GM21360 (cell line): ENCODE results near the gene CCDC85C.

Experiments
- ATAC-seq: cut with Tn5 transposase; IDR thresholded peaks from one replicate; pipeline ENCODE4 v1.9.1; 2021; ENCODE audit warnings: mild to moderate bottlenecking, moderate library complexity; ENCODE audit not compliant: unreplicated experiment

Gene CCDC85C

DNA sequence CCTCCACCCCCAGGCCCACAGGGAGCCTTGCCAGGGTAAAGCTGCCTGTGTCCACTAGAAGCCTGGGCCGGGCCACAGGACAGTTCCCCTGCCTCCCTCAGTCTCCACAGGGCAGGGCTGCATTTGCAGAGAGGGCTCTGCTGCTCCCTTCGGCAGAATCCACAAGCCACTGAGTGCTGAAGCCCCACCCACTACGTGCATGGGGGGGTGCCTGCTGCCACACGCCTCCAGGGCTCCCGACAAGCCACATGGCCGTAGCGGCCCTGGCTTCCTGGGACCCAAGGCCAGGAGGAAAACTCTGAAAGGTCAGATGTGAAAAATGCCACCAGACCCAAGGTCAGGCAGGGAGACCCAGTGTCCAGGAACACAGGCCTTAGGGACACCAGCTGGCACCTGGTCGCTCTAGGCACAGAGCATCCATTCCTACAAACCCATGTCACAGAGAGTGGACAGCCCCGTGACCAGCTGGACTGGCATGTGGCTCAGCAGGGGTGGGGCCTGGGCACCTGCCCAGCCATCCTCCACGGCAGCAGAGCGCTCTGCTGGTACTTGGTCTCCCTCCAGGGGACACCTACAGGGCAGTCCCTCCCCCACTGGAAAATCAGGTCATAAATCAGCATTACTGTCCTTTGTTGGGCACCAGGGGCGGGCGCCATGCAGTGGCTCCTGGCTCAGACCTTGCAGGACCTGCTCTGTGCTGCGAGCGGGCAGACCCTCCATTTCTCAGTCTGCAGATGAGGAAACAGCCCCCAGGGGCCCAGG lies 42.9 kb downstream of the CCDC85C start:
- no peak for ATAC-seq

DNA sequence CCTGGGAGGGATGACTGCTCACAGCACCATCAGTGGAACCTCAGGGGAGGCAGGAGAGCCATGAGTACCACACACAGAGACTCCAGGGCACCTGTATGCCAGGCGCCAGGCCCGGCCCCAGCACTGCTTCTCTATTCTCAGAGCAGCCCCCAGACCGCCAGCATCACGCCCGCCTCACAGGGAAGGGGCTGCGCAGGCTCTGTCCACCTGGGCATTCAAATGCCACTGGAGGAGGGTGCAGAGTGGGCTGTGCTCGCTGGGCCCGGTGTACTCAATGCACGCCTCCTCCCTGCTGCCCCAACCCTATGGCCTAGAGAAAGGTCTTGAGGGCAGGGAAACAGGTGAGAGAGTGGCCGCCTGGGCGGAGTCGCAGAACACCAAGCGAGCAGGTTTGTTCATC lies 43.6 kb downstream of the CCDC85C start:
- ATAC-seq: no peak

DNA sequence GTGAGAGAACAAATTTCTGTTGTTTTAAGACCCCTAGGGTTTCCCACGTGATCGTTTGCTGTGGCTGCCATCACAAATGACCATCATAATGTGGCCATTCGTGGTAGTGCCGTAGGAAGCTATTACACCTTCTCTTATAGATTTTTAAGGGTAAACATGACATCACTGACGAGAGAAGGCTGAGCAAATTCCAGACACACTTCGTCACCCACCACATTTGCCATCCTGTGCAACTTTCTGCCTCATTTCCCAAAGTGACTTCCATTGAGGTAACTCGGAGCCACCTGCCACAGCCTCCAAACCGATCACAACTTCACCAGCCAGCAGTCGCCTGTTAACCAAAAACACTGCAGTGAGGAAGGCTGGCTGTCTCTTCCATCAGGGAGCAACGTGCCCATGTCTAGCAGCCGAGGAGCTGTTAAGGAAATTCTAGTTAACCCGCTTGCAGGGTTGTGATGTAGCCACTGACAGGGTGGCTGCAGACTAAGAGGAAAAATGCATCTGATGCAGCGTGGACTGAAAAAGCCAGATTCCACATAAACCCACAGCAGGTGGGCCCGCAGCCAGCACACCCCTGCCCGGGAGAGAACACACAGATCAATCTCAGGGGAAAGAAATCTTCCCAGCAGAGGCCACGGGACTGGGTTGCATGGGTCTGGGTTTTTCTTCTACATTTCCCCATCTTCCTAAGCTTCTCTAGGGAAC lies 44.6 kb downstream of the CCDC85C start:
- no peak for ATAC-seq

DNA sequence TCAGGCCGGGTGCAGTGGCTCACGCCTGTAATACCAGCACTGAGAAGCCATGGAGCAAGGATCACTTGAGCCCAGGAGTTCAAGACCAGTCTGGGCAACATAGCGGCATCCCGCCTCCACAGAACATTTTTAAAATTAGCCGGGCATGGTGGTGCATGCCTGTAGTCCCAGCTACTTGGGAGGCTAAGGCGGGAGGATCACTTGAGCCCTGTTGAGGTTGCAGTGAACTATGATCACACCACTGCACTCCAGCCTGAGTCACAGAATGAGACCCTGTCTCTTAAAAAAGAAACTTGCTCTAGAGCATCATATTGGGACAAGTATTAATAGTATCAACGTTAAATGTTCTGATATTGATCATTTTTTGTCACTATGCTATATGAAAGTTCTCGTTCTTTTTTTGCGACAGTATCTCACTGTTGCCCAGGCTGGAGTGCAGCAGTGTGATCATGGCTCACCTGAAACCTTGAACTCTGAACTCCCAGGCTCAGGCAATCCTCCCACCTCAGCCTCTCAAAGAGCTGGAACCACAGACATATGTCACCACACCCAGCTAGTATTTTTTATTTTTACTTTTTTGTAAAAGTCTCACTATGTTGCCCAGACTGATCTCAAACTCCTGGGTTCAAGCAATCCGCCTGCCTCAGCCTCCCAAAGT lies 47.7 kb downstream of the CCDC85C start:
- no peak for ATAC-seq

DNA sequence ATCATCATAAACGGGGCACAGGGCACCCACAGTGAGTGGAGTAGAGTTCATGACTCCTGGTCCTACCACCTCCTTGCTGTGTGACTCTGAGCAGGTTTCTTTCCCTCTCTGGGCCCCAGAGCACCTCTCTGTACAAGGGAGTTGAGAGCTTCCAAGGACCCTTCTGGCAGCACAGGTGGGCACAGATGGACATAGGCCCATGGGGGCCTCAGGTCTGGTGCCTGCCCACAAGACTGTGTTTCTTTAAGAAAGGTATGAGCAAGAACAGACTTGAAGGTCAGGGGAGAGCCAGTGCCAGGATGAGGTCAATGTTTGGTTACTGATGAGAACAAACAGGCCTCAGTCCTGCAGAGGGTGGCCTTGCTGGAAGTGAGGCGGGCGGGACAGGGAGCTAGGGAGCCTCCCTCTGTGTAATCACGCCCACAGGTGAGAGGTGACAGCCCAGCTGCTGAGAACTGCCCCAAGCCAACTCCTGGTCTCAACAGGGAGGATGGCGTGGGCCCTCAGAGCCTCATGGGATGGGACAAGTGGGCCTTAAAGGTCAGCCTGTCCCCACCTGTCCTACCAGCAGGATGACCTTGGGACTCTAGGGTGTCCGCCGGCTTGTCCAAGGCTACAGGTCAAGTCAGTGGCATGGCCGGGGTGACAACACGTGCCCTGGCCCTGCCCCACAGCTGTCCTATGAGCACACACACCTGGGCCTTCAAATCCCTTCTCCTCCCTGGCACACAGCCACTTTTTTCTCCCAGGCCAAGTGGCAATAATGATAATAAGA lies 49.1 kb downstream of the CCDC85C start:
- ATAC-seq: no peak

DNA sequence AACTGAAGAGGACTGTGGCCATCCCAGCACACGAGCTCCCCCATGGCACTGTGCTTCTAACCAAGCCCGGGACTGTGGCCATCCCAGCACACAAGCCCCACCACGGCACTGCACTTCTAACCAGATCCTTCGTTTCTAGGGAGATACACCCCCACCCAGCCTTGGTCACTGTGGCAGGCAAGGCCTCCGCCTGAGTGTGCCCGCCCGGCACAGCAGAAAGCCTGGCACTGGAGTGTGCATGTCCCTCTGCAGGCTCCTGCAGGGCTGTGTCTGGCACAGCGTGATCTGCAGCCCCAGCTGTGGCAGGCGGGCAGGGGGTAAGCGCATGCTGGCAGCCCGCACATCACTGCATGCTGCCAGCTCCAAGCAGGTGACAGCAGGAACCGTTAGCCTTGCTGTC lies 49.8 kb downstream of the CCDC85C start:
- no peak for ATAC-seq

DNA sequence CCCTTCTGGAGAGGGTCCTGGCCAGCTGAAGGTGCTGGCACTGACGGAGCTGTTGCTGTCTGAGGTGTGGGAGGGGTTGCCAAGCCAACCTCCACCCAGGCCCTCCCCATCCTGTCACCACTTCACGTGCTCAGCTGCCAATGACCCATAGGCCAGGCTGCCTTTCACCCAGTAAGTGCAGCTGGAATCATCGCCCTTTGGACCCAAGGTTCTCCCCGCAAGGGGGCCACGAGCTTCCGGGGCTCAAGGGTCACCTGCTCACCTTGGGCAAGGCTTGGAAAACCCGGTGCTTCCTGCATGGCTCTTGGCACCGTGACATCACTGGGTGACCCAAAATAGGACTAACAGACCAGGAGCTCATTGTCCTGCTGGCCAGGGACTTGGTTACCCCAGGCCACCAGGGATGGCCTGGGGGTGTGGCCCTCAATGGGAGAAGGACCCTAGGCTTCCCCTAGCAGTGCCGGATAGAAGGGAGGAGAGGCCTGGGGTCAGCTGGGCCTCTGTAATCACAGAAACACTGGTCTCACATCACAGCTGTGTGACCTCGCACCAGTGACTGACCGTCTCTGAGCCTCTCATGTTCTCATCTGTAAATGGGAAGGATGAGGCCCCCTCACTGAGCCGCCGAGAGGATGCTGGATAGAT lies 51.3 kb downstream of the CCDC85C start:
- no peak for ATAC-seq

DNA sequence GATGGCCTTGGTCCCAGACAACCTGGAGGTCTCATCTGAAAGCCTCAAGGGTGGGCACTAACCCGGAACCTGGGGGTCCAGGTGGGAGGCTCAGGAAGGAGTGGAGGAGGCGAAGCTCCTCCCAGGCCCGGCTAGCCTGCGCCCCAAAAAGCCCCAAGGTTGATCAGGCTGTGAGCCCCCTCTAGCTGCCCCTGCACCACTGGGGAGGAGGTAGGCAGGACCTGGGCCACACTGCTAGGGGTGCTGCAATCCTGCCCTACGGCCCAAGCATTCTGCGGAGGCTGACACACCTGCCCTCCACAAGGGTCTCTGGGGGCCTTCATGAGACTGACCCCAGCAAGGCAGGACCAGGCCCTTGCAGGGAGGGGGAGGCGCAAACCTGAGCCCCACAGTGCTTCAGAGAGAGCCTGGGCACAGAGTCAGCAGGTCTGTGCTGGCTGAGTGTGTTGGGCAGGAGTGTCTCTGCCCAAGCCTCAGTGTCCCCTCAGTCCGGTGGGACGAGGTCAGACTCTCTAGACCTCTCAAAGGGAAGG lies 51.9 kb downstream of the CCDC85C start:
- no peak for ATAC-seq

DNA sequence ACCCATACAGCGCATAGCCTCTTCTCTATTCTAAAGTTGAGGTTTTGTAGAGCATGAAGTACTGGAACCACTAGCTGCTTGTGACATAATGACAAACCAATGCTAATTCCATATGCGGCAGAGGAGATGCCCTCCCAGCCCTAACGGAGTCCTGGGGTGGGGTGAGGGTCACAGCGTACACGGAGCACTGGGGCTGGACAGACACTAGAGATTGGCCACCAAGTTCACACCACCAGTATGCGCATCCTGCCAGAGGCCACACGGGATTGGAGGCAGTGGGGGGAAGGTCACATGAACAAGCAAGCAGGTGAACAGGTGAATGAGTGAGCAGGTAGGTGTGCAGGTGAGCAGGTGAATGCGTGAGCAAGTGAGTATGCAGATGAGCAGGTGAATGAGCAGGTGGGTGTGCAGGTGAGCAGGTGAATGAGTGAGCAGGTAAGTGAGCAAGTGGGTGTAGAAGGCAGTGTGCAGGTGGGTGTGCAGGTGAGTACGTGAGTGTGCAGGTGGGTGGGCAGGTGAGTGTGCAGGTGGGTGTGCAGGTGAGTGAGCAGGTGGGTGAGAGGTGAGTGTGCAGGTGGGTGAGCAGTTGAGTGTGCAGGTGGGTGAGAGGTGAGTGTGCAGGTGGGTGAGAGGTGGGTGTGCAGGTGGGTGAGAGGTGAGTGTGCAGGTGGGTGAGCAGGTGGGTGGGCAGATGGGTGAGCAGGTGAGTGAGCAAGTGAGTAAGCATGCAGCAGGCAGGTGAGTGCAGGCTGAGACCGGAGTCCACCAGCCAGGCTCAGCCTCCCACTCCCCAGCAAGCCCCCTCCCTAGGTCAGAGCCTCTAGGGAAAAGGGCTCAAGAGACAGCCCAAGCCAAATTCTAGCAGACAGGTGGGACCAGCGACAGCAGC lies 52.7 kb downstream of the CCDC85C start:
- no peak for ATAC-seq

DNA sequence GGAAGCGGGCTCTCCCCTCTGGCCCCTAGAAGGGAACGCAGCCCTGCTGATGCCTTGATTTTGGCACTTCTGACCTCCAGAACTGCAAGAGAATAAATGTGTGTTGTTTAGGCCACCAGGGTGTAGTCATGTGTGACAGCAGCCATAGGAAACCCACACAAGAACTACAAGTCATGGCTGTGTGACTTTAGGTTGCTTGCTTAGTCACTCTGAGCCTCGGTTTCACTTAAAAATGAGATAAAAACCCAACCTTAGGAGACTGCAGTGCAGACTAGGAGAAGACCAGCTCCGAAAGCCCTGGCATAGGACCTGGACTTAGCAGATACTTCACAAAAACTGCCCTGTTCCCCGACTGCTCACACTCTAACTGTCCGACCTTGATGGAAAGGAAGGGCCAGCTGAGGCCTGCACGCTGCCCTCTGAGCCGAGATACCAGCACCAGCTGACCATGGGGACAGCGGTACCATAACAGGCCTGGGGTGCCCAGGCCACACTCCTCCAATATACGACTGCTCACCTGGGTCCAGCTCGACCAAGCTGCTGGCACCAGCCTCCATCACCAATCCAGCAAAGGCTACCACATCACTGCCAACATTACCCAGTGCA lies 53.5 kb downstream of the CCDC85C start:
- ATAC-seq: no peak

DNA sequence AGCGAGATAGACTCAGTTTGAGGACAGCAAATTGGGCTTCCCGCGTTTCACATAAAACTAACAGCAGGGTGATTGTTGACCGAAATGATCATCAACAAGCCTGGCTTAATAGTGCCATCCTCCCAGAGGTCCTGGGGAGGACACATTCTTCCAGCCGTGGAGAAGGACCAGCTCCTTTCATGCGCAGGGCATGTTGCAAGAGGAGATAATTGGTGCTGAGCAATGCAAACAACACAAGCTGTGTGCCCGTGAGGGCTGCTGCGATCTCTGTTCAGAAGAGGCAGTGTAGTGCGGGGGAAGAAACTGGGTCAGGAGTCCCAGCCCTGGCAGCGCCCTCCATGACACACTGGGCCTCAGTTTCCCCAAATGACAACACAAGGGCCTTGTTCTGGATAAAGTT lies 54.3 kb downstream of the CCDC85C start:
- ATAC-seq: no peak

DNA sequence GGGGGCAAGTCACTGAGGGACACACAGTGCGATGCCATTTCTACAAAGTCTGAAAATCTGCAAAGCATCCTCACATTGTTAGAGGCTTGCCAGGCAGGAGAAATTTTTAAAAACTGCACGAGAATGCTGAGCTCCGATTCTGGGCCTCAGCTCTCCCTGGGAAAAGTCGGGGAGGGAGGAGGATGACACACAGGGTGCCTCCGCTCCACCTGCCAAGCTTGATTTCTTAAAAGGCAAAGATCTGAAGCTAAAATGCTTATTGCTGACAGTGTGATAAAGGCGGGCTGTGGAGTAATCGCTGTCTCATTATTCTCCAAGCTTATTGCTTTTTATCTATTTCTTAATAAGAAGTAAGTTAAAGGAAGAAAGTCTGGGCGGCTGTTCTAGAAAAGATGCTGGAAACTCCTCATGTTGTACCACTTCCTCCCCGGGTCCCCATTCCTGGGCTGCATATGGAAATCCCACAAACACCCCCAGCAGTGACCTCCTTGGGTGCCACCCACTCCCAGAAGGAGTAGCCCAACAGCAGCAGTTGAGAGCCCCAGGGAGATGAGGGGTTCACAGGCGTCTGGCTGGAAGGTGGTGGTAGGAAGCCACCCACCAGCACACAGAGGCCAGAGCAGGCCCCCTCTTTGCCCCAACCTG lies 55.0 kb downstream of the CCDC85C start:
- ATAC-seq: no peak

DNA sequence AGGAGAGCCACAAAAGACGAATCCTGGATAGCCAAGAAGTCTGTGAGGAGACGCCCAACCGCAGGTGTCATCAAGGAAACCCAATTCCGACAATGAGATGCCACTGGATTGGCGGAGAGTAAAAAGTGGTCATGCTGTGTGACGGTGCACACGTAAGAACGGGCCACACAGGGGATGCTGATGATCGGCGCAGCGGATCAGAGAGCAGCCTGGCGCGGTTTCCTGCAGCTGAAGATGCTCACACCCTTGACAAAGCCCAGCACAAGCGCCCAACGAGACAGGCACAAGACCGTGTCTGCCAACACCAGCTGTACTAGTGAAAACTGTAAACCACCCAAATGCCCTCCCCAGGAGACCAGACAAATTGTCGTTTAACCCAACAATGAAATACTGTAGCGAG lies 55.8 kb downstream of the CCDC85C start:
- no peak for ATAC-seq

DNA sequence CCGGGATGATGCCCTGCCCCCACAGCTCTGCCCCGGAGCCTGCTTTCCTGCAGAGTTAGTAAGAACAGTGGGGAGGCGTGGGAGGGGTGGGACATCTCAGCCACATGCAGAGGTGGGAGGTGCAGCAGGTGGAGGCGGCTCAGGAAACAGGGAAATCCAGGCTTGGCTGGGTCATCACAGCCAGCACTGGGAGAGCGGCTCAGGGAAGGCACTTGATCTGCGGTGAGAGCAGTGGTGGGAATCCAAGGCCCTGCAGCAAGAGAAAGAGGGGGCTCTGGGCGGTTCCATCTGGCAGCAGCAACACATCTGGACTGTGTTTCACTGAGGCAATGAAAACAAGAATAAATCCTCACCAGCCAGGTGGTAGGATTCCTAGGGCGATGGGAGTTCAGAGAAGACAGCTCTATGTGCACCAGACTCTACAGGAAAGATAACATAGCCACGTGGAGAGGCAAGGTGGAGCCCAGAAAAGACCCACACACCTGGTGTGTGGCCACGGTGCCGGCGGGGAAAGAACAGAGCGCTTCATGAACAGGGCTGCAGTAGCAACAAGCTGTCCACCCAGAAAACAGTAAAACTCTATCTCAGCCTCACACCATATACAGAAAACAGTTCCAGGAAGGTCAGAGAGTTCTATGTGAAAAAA lies 57.6 kb downstream of the CCDC85C start:
- ATAC-seq: no peak

DNA sequence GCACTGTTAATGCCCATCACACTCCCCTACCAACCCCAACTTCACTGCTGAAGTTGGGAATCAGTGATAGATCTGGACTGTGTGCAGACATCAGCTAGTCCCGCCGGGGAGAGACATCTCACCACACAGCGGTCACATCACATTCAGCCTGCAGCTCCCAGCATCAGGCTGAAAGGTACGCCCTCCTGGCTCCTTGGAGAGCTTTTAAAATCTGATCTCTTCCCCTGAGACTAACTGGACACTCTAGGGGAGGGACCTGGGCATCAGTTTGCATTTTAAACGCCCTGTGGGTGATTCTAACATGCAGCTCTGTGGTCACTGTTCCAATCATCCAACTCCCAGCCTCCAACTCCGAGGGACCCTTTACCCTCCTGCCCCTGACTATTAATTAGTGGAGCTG lies 58.4 kb downstream of the CCDC85C start:
- ATAC-seq: no peak

DNA sequence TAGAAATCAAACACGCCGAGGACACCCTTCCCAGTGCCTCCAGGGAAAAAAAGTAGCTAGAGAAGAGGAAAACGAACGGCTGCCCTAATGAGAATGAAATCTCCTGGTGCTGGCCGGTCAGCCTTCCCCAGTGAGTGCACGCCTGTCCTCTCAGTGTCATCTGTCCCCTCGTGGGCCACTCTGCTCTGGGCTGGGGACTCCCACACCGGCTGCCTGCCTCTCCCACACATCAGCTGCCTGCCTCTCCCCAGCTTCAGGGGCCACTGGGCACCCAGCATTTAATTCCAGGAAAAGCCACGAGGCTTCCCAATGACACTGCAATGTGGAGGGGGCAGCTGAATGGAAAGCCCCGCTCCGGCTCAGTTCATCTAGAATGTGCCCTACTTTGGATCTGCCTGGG lies 59.0 kb downstream of the CCDC85C start:
- no peak for ATAC-seq

DNA sequence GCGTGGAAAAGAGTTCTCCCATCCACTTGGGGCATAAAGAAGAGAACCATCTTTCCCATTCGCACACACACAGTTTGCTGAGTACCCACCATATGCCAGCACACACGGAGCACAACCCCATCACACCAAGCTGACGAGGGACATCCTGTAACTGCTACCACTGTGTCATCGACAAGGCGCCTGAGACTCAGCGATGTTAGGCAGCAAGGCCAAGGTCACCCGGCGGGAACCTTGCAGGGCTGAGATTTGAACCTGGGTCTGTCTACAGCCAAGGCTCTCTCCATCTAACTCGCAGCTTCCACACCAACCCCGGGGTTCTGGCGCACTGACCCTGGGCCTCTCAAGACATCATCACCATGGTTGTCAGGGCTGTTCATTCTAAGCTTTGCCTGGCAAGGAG lies 60.0 kb downstream of the CCDC85C start:
- no peak for ATAC-seq

DNA sequence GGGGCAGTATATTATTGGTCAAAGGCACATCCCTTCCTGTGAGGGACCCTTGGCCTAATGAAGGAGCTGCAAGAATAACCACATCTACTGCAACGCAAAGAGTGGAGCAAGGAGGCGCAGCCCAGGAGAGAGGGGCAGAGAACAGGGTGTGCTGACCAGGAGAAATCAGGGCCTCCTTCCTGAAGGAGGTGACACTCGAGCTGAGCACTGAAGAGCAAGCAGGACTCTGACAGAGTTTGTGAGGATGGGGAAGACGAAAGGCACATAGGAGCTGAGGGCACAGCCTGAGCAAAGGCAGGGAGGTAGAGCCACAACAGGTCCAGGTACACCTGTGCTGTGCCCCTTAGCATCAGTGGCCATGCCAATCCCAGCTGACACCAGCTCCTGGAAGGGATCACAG lies 60.6 kb downstream of the CCDC85C start:
- ATAC-seq: no peak
